ENCODE results near the gene CLPTM1L.
"Not testable (repeated sequence)": the region's sequence is repeated elsewhere in the genome, so short reads cannot be mapped to it uniquely, and the experiment has no call there.

CLPTM1L gene

DNA sequence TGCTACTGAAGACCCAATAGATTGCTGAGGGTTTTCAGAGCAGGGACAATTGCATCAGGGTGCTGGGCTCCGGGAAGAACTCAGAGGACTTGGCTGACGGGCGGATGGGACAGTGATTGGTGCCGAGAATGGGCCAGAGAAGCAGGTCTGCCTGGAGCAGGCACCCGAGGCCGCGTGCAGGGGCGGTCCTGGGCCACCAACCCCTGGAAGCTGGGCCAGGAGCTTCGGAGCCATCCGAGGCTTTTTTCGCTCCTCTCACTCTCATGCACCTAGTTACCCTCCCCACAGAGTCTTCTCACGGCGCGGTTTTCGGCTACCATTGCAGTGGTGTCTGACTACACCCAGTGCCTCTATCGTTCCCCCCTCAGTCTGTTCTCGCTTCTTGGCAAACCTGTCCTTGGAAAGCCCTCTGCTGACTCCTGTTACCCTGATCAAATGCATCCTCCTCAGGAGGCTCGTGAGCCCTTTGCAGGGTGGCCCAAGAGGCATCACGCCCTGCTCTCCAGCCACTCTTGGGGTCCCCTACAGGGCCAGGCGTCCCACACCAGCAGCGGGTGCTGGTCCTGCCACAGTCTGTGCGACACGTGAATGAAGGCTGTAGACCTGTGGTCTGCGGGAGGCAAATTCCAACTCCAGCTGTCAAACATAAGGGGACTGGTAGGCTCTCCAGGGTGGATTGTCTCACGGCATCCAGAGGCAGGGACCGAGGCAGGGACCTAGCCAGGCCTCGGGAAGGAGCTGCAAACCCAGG lies 1.2 kb upstream of the CLPTM1L start:
- TF ChIP-seq, protein P1, sequence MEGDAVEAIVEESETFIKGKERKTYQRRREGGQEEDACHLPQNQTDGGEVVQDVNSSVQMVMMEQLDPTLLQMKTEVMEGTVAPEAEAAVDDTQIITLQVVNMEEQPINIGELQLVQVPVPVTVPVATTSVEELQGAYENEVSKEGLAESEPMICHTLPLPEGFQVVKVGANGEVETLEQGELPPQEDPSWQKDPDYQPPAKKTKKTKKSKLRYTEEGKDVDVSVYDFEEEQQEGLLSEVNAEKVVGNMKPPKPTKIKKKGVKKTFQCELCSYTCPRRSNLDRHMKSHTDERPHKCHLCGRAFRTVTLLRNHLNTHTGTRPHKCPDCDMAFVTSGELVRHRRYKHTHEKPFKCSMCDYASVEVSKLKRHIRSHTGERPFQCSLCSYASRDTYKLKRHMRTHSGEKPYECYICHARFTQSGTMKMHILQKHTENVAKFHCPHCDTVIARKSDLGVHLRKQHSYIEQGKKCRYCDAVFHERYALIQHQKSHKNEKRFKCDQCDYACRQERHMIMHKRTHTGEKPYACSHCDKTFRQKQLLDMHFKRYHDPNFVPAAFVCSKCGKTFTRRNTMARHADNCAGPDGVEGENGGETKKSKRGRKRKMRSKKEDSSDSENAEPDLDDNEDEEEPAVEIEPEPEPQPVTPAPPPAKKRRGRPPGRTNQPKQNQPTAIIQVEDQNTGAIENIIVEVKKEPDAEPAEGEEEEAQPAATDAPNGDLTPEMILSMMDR (IDR thresholded peaks at IDR 0.05; ENCODE audit: insufficient read depth, missing control alignments): no peak
- FAIRE-seq: no peak
- no peak for DNase-seq (ENCODE audit: insufficient read length, low spot score)

DNA sequence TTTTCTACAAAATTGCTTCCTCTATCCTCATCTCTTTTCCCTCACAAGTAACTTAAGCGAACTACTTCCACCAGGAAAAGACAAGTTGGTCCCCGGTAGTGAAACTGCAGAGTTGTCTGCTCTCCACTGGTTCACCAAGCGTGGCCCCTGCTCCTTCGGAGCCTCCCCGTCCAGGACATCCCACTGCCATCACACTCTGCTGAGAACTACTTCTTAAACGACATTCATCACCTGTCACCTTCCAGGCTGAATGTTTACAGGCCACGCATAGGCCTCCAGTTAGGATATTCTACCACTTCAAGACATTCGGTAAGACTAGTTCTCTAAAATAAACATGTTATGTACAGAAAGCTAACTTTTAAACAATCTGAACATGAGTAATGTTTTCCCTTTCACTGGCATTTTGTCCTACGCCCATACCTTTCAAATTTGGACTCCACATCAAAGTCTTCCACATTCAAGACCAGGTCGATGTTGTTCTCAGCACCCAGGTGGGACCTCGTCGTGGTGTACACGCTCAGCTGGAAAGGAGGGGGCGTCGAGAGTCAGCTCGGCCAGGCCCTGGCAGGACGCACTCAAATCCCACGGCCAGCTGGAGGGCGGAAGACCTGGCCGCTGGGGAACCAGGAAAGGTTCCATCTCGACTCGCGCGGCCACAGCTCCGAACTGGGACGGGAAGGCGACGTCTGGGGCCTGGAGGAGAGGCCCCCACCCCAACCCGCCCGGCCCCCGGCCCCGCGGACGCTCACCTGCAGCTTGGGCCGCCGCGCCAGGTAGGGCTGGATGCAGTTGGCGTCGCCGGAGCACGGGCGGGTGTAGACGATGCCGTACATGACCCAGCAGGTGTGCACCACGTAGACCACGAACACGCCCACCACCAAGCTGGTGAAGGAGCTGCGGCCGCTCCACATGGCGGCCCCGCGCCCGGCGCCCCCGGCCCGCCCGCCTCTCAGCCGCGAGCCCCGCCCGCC lies 683 bp downstream of the CLPTM1L start:
- FAIRE-seq (no peak), DNase-seq (ENCODE audit: insufficient read length, low spot score) (no peak)
- TF ChIP-seq, protein P1 (IDR thresholded peaks at IDR 0.05; ENCODE audit: insufficient read depth, missing control alignments): no peak

DNA sequence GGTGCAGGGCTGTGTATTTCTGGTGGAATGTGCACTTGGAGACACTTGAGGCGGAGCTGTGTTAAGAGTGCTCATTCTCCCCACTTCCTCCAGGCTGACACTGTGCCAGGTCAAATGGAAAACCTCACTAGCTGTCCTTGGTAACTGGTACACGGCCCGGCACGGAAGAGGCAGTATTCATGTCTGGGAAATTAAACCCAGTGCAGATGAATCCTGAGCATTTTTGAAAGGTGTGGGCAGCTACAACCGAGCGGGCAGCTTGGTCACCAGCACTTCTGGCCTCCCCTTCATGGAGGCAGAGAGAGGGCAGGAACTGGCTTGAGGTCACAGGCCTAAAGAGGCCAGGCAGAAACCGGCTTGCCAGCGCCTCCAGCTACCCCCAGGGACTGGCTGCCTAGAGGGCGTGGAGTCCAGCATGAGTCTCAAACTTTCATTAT lies 1.6 kb downstream of the CLPTM1L start:
- TF ChIP-seq, protein P1 (IDR thresholded peaks at IDR 0.05; ENCODE audit: insufficient read depth, missing control alignments): no peak
- FAIRE-seq (no peak), DNase-seq (ENCODE audit: insufficient read length, low spot score) (no peak)

DNA sequence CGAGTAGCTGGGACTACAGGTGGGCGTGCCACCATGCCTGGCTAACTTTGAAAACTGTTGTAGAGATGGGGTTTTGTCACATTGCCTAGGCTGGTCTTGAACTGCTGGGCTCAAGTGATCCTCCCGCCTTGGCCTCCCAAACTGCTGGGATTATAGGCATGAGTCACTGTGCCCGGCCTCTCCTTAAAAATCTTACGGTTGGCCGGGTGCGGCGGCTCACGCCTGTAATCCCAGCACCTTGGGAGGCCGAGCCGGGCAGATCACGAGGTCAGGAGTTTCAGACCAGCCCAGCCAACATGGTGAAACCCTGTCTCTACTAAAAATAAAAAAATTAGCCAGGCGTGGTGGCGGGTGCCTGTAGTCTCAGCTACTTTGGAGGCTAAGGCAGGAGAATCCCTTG lies 2.2 kb downstream of the CLPTM1L start:
- not testable (repeated sequence) for FAIRE-seq; DNase-seq (ENCODE audit: insufficient read length, low spot score)

DNA sequence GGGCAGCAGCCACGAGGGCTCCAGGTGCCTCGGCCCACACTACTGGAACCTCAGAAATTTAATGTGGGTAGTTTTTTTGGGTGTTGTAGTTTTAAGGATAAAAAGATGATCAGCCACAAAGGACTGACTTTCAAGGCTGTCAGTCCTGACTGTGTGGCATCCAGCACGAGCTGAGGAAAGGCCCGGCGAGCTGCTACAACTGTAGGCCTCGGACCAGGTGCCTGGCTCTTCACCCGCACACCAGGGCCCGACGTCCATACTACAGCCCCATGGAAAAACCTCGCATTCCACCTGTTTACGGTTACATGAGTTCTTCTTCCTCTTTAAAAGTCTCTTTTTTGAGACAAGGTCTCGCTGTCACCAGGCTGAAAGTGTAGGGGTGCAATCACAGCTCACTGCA lies 2.6 kb downstream of the CLPTM1L start:
- FAIRE-seq (no peak), DNase-seq (ENCODE audit: insufficient read length, low spot score) (no peak)
- TF ChIP-seq, protein P1 (IDR thresholded peaks at IDR 0.05; ENCODE audit: insufficient read depth, missing control alignments): no peak

DNA sequence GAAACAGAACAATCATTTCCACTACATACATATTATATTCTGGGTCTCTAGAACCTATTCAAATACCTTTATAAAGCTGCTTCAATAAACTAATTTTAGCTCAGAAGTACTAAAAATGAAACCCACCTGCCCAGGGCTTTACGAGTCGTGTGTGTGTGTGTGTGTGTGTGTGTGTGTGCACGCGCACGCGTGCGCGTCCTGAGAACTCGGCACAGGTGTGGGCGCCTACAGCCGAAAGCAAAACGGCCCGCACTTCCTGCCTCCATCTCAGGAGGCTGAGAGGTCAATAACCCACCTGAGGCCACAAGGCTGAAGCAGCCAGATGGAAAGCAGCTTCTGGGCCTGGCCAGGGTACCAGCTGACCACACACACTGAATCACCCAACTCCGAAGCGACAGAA lies 3.0 kb downstream of the CLPTM1L start:
- FAIRE-seq (no peak), DNase-seq (ENCODE audit: insufficient read length, low spot score) (no peak)
- TF ChIP-seq, protein P1 (IDR thresholded peaks at IDR 0.05; ENCODE audit: insufficient read depth, missing control alignments): no peak

DNA sequence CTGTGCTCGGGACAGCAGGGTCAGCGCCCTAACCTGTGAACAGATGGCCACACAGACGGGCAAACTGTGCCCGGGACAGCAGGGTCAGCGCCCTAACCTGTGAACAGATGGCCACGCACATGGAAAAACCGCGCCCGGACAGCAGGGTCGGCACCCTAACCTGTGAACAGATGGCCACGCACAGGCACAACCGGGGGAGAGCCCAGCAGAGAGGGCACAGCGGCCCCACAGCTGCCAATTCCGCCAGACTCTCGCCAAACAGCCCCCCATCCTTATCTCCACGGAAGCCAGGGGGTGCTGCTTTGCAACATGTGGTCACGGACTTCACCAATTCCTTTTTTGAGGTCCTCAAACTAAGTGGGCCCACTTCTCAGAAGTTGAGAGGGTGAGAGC lies 5.1 kb downstream of the CLPTM1L start:
- not testable (repeated sequence) for DNase-seq (ENCODE audit: insufficient read length, low spot score); FAIRE-seq

DNA sequence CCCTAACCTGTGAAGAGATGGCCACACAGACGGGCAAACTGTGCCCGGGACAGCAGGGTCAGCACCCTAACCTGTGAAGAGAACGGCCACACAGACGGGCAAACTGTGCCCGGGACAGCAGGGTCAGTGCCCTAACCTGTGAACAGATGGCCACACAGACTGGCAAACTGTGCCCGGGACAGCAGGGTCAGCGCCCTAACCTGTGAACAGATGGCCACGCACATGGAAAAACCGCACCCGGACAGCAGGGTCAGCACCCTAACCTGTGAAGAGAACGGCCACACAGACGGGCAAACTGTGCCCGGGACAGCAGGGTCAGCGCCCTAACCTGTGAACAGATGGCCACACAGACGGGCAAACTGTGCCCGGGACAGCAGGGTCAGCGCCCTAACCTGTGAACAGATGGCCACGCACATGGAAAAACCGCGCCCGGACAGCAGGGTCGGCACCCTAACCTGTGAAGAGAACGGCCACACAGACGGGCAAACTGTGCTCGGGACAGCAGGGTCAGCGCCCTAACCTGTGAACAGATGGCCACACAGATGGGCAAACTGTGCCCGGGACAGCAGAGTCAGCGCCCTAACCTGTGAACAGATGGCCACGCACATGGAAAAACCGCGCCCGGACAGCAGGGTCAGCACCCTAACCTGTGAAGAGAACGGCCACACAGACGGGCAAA lies 5.6 kb downstream of the CLPTM1L start:
- not testable (repeated sequence) for DNase-seq (ENCODE audit: insufficient read length, low spot score); FAIRE-seq
